ENCODE data around the gene LRP10. TPM values are rescaled to one million over a fixed set of nuclear protein-coding genes. Genes with fewer than 3 reads are reported as not detected.

Gene LRP10
- total and polyA plus RNA-seq, 2 experiments from 2014 or later = 40.8 to 62.7 TPM

DNA sequence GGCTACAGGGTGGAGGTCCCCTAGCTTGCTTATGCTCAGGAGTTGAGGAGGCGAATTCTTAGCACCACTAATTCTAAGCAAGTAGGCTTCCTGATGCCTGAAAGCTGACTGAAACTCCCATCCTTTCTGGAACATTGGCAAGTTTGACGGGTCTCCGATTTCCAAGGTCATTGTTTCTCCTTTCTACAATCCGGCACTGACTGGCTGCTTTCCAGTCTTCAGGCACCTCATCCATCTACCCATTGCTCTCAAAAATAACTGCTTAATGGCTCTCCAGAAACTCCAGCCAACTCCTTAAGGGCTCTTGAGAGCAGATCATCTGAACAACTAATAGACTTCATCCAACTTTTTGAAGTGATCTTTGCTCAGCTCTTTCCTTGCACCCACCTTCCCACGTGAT, 24.8 kb downstream of the LRP10 start:
- TF ChIP-seq, protein P1, sequence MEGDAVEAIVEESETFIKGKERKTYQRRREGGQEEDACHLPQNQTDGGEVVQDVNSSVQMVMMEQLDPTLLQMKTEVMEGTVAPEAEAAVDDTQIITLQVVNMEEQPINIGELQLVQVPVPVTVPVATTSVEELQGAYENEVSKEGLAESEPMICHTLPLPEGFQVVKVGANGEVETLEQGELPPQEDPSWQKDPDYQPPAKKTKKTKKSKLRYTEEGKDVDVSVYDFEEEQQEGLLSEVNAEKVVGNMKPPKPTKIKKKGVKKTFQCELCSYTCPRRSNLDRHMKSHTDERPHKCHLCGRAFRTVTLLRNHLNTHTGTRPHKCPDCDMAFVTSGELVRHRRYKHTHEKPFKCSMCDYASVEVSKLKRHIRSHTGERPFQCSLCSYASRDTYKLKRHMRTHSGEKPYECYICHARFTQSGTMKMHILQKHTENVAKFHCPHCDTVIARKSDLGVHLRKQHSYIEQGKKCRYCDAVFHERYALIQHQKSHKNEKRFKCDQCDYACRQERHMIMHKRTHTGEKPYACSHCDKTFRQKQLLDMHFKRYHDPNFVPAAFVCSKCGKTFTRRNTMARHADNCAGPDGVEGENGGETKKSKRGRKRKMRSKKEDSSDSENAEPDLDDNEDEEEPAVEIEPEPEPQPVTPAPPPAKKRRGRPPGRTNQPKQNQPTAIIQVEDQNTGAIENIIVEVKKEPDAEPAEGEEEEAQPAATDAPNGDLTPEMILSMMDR (IDR thresholded peaks at IDR 0.05; ENCODE audit: low read depth, low read length) = no peak
- peaks cover 6% of the 10 kb centered on the region for H3K36me3 ChIP-seq
- no peak for DNase-seq (ENCODE audit: low read depth in 1 of 2, low spot score in 1 of 2)
- H3K4me3 ChIP-seq = no peak overlapping the region
- H3K9me3 ChIP-seq (ENCODE audit: low read depth) = no peaks in the 10 kb centered on the region
- H3K27me3 ChIP-seq = no peaks in the 10 kb centered on the region
- H3K4me1 ChIP-seq (ENCODE audit: low read depth) = peaks cover 8% of the 10 kb centered on the region
- H3K27ac ChIP-seq = no peak overlapping the region

DNA sequence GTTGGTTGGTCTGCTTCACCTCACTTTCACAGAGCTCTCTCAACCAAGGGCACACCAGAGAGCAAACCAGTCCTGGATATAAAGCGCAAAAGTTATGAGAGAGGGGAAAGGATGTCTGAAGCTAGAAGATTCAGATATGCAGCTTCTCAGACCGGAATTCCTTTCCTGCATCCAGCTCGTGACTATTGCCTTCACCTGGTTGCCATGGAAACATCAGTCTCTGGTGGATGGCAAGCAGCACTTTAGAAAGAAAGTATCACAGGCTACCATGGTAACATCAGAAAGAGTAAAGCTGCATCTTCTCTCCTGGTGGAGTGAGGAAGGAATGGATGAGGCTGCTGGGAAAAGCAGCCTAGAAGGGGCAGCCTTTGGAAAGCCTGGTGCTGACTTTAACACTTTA, 25.2 kb downstream of the LRP10 start:
- Histone ChIP-seq H3K27ac (no peak overlapping the region), H3K36me3 (peaks cover 10% of the 10 kb centered on the region)
- DNase-seq (ENCODE audit: low read depth in 1 of 2, low spot score in 1 of 2) = no peak

DNA sequence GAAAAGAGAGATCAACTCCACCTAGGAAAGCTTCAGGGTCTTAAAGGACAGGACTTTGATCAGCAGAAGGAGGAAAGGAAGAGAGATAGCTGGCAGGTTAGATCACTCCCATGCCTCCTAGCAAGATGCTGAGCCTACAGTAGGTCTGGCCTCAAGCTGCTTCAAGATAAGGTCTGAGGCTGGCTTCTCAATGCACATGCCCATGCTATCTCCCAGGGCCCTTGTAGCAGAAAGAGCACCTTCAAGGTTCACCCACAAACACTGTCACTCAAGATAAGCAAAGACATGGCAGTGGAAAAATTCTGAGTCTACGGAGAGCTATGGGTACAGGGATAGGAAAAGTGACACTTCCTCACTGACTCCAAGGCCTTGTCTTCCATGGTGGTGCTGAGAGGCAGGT, 25.8 kb downstream of the LRP10 start:
- no peak for DNase-seq (ENCODE audit: low read depth in 1 of 2, low spot score in 1 of 2)
- Histone ChIP-seq H3K4me1 (ENCODE audit: low read depth) (peaks cover 8% of the 10 kb centered on the region), H3K4me3 (no peak overlapping the region), H3K27ac (no peak overlapping the region), H3K27me3 (no peaks in the 10 kb centered on the region), H3K36me3 (peaks cover 14% of the 10 kb centered on the region), H3K9me3 (ENCODE audit: low read depth) (no peaks in the 10 kb centered on the region)
- TF ChIP-seq, protein P1 (IDR thresholded peaks at IDR 0.05; ENCODE audit: low read depth, low read length) = no peak

More for the DNA sequence above, 25.2 kb downstream of the LRP10 start:
- Histone ChIP-seq H3K9me3 (ENCODE audit: low read depth) (no peaks in the 10 kb centered on the region), H3K4me3 (no peak overlapping the region), H3K4me1 (ENCODE audit: low read depth) (peaks cover 8% of the 10 kb centered on the region), H3K27me3 (no peaks in the 10 kb centered on the region)
- TF ChIP-seq, protein P1 (IDR thresholded peaks at IDR 0.05; ENCODE audit: low read depth, low read length) = no peak

DNA sequence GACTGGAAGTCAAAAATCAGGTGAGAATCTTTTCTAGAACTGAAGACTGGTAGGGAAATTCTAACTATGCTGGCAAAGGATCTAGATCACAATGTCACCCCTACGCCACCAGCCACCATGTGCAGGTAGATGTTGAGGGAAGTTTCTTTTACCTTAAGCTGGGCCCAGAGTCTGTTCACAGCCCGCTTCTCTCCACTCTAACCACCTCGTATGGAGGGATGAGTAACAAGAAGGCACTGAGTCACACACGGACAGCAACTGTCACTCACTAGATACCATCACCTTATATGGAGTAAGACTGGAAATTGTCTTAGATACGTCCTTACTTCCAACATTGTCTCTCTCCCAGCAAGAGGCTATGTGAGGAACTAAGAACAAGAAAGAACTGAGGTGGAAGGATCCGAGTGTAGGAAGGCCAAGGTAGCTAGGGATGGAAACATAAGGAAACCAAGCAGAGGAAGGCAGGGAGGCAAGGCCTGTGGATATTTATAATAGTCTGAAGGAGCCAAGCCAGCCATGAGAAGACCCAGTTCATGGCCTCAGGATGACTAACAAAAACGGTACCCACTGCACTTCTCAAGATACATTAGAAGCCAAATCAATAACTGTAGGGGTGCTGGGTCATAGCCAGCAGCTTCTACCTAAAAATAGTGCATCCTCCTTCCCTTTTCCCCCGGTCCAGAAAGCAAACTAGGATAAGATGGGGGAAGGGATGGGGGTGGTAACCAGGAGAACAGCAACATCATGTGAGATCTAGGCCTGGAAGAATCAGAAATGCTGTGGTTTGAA, 27.0 kb downstream of the LRP10 start:
- no peak overlapping the region for H3K4me3 ChIP-seq
- peaks cover 8% of the 10 kb centered on the region for H3K4me1 ChIP-seq (ENCODE audit: low read depth)
- no peaks in the 10 kb centered on the region for H3K27me3 ChIP-seq
- no peaks in the 10 kb centered on the region for H3K9me3 ChIP-seq (ENCODE audit: low read depth)
- TF ChIP-seq, protein P1 (IDR thresholded peaks at IDR 0.05; ENCODE audit: low read depth, low read length) = no peak
- peak overlapping the region; percentile 56 for H3K27ac ChIP-seq
- peaks cover 24% of the 10 kb centered on the region for H3K36me3 ChIP-seq
- DNase-seq (ENCODE audit: low read depth in 1 of 2, low spot score in 1 of 2) = peak in 1 of 2 donors; percentile 41

DNA sequence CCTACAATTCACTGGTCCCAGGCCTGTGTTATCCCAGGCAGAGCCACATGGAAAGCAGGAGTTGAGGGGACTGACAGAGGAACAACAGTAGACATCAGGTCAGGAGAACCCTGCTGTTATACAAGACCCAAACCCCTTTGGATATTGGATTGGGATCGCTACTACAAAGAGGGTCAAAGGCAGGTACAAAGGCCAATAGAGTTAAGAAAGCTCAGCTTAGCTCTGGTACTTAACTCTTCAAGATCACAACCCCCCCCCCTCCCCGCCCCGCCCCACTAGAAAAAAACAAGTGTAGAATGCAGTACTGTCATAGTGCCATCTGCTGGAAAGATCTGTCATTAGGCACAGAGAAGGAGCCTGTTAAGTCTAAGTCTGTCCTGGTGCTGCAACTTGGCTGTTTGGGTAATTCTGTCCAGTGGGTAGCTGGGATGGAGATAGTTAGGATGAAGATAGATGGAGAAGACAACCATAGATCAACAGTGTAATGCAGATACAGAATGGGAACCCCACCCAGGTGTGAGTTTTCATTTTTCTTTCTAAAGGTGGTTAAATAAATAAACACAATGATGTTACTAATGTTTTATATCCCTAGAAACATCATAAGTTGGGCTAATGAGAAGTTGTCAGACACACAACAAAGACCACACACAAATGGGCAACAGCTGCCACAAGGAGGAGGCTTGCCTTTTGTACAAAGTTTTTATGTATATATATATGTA, 28.7 kb downstream of the LRP10 start:
- H3K27ac ChIP-seq = peak overlapping the region; percentile 59

More for the DNA sequence above, 28.7 kb downstream of the LRP10 start:
- peaks cover 8% of the 10 kb centered on the region for H3K4me1 ChIP-seq (ENCODE audit: low read depth)
- peak; percentile 76 to 82 for DNase-seq (ENCODE audit: low read depth in 1 of 2, low spot score in 1 of 2)
- no peaks in the 10 kb centered on the region for H3K9me3 ChIP-seq (ENCODE audit: low read depth)
- H3K36me3 ChIP-seq = peaks cover 39% of the 10 kb centered on the region
- no peak overlapping the region for H3K4me3 ChIP-seq
- H3K27me3 ChIP-seq = no peaks in the 10 kb centered on the region
- TF ChIP-seq, protein P1 (IDR thresholded peaks at IDR 0.05; ENCODE audit: low read depth, low read length) = peak; percentile 64

All from cardiac muscle cell (in vitro differentiated cells and primary cell).